Vagina (tissue), 2 donors: ENCODE measurements around the gene BCOR. TPM values are rescaled to one million over a fixed set of nuclear protein-coding genes. Genes with fewer than 3 reads are reported as not detected.

Experiments used
- DNase-seq, 2 donors: peaks; one replicate each; pipeline ENCODE4 v3.0.0-alpha.2; 2017; ENCODE audit errors: extremely low spot score in 2 of 2
- H3K27ac ChIP-seq: fragments of 200-600 bp; sonication (generic); one replicate; pipeline ENCODE4 v1.5.1; 2019
- H3K27me3 ChIP-seq: fragments of 200-600 bp; sonication (generic); one replicate; pipeline ENCODE4 v1.5.1; 2019
- H3K36me3 ChIP-seq, 2 donors: fragments of 200-600 bp; sonication (generic); one replicate each; pipeline ENCODE4 v1.5.1; 2017 to 2019
- H3K4me1 ChIP-seq: fragments of 200-600 bp; sonication (generic); one replicate; pipeline ENCODE4 v1.5.1; 2019
- H3K4me3 ChIP-seq, 2 donors: fragments of 200-600 bp; sonication (generic); 1 replicate in 1 of 2; 2 replicates in 1 of 2; pipeline ENCODE4 v1.5.1; 2016 to 2019
- H3K9me3 ChIP-seq: fragments of 200-600 bp; sonication (generic); one replicate; pipeline ENCODE4 v1.5.1; 2019
- CTCF ChIP-seq, 3 experiments: fragments of 450-650 bp in 2 of 3; fragments of 200-600 bp in 1 of 3; sonication (generic) in 1 of 3; IDR thresholded peaks; one replicate each; pipeline ENCODE4 v1.5.1; 2017 to 2019; ENCODE audit warnings: antibody characterized with exemption in 3 of 3, mild to moderate bottlenecking in 2 of 3, moderate library complexity in 2 of 3
- POLR2A ChIP-seq, 2 donors: fragments of 450-650 bp; IDR thresholded peaks; one replicate each; pipeline ENCODE4 v1.6.1; 2017; ENCODE audit warnings: antibody characterized with exemption in 2 of 2, mild to moderate bottlenecking in 2 of 2, moderate library complexity in 2 of 2
- POLR2AphosphoS5 ChIP-seq, 2 donors: sonication (generic); formaldehyde crosslinking; IDR thresholded peaks; one replicate each; pipeline ENCODE4 v1.9.0; 2017; ENCODE audit warnings: antibody characterized with exemption in 2 of 2, mild to moderate bottlenecking in 2 of 2, low read depth in 1 of 2; ENCODE audit not compliant: insufficient read depth in 1 of 2
- intact Hi-C: fragments of 100-400 bp; cut with DNase I; formaldehyde crosslinking; loops from one replicate; pipeline ENCODE4 v1.15.1; 2023
- total RNA-seq: library from RNA; depleted of rRNA; stranded (reverse); fragments of >200 nt; gene quantifications from one replicate; pipeline ENCODE4 v1.2.3, GENCODE V29; 2016

BCOR gene
- total RNA-seq, 1 donor from 2014 or later, result 19.9 TPM

DNA sequence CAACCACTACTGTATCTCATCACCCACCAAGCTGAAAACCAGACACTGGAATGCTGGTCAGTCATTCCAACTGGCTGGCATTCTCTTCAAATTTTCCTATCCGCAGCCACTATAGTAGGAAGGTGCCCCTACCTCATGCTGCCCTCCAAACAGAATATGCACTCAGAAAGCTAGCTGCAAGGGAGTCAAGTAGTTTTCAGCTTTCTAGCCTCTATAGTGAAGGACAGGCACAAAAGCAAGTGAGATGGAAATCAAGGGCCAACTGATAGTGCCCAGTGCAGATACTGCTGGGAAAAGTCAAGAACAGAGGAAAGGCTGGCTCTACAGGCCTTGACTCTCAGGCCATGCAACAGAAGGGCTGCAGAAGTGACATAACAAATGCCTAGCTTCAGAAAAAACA lies 47.2 kb downstream of the BCOR start:
- TF ChIP-seq POLR2AphosphoS5 (IDR thresholded peaks at IDR 0.05; ENCODE audit: insufficient read depth in 1 of 2, low read depth in 1 of 2), result no peak
- TF ChIP-seq CTCF (IDR thresholded peaks at IDR 0.05), result no peak
- no peak for TF ChIP-seq POLR2A (IDR thresholded peaks at IDR 0.05)
- Histone ChIP-seq H3K4me1 (no peaks in the 10 kb centered on the region), H3K9me3 (peaks cover 10% of the 10 kb centered on the region), H3K27me3 (no peaks in the 10 kb centered on the region), H3K36me3 (peaks cover 0 to 65% of the 10 kb centered on the region in 2 donors), H3K27ac (no peak overlapping the region), H3K4me3 (no peak overlapping the region)
- intact Hi-C loops, result no loop called here
- DNase-seq, result no peak

DNA sequence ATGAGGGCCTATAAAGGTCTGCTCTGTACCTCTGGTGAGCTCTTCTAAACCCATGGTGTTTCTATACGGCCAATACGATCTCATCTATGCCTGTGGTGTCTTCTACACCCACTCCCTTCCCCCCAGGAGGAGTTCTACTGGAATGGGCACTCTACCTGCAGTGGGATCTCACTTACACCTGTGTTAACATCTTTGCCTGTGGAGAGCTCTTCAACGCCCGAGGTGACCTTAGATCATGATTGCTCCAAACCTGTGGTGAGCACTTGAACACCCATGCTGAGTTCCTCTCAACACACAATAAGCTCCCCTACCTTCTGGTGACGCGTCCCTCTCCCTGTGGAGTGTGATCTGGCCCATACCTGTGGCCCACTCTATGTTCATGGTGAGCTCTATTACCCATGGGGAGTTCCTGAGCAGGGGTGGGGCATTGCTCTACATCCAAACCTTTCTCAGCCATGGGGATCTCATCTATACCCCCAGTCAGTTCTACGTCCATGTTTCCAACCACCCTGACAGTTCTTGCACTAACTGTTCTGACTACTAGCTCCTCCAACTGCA lies 48.6 kb downstream of the BCOR start:
- H3K9me3 ChIP-seq, result peaks cover 10% of the 10 kb centered on the region
- H3K4me1 ChIP-seq, result no peaks in the 10 kb centered on the region
- no peak for DNase-seq
- intact Hi-C loops, result no loop called here
- no peak for TF ChIP-seq POLR2A (IDR thresholded peaks at IDR 0.05)
- TF ChIP-seq POLR2AphosphoS5 (IDR thresholded peaks at IDR 0.05; ENCODE audit: insufficient read depth in 1 of 2, low read depth in 1 of 2), result no peak
- no peak for TF ChIP-seq CTCF (IDR thresholded peaks at IDR 0.05)
- H3K27me3 ChIP-seq, result no peaks in the 10 kb centered on the region
- H3K27ac ChIP-seq, result no peak overlapping the region
- no peak overlapping the region for H3K4me3 ChIP-seq
- peaks cover 0 to 55% of the 10 kb centered on the region in 2 donors for H3K36me3 ChIP-seq

- TF ChIP-seq POLR2A (IDR thresholded peaks at IDR 0.05), result no peak
- TF ChIP-seq CTCF (IDR thresholded peaks at IDR 0.05), result no peak
- no peak for TF ChIP-seq POLR2AphosphoS5 (IDR thresholded peaks at IDR 0.05; ENCODE audit: insufficient read depth in 1 of 2, low read depth in 1 of 2)
- DNase-seq, result no peak
- Histone ChIP-seq H3K36me3 (peaks cover 0 to 38% of the 10 kb centered on the region in 2 donors), H3K27ac (no peak overlapping the region), H3K4me1 (no peaks in the 10 kb centered on the region), H3K27me3 (no peaks in the 10 kb centered on the region), H3K4me3 (no peak overlapping the region), H3K9me3 (peaks cover 10% of the 10 kb centered on the region)
- intact Hi-C loops, result no loop called here
Observed at GRCh38 chrX:40047485-40047884, 50.3 kb downstream of the BCOR start.

GRCh38 chrX:40043895-40044294 lies 53.9 kb downstream of the BCOR start:
- H3K27me3 ChIP-seq, result no peaks in the 10 kb centered on the region
- no peak for DNase-seq
- intact Hi-C loops, result no loop called here
- H3K4me3 ChIP-seq, result no peak overlapping the region
- no peak for TF ChIP-seq CTCF (IDR thresholded peaks at IDR 0.05)
- TF ChIP-seq POLR2A (IDR thresholded peaks at IDR 0.05), result no peak
- no peak for TF ChIP-seq POLR2AphosphoS5 (IDR thresholded peaks at IDR 0.05; ENCODE audit: insufficient read depth in 1 of 2, low read depth in 1 of 2)
- no peak overlapping the region for H3K27ac ChIP-seq
- no peaks in the 10 kb centered on the region for H3K9me3 ChIP-seq
- no peaks in the 10 kb centered on the region for H3K4me1 ChIP-seq
- peaks cover 0 to 3% of the 10 kb centered on the region in 2 donors for H3K36me3 ChIP-seq

- H3K36me3 ChIP-seq, result no peaks in the 10 kb centered on the region
- peaks cover 7% of the 10 kb centered on the region for H3K9me3 ChIP-seq
- TF ChIP-seq CTCF (IDR thresholded peaks at IDR 0.05) (no peak), POLR2A (IDR thresholded peaks at IDR 0.05) (no peak), POLR2AphosphoS5 (IDR thresholded peaks at IDR 0.05; ENCODE audit: insufficient read depth in 1 of 2, low read depth in 1 of 2) (no peak)
- H3K27ac ChIP-seq, result no peak overlapping the region
- no peak overlapping the region for H3K4me3 ChIP-seq
- H3K27me3 ChIP-seq, result no peaks in the 10 kb centered on the region
- no peaks in the 10 kb centered on the region for H3K4me1 ChIP-seq
- intact Hi-C loops, result no loop called here
- DNase-seq, result no peak
Observed at GRCh38 chrX:40041915-40042314, 55.8 kb downstream of the BCOR start.
